ENCODE results near the gene ZSCAN29.

Gene ZSCAN29

GRCh38 chr15:43346305-43346704, 24.5 kb downstream of the ZSCAN29 start:
- no peak for DNase-seq

DNA sequence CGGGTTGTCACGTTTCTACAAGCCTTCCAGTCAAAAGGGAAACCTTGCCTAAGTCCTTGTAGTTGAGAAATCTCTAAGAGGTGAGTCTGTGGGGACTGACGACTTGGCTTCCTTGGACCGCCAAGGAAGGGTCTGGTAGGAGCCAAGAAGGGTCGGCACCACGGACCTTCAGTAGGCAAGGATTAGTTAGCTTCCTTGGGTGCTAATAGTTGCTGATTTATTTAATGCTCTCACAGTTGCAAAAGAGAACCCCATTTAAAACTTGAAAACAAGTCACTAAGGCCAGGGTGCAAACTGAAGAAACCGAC, 40.1 kb downstream of the ZSCAN29 start:
- no peak for DNase-seq

GRCh38 chr15:43329960-43330779, 40.7 kb downstream of the ZSCAN29 start, which contains the start of gene LCMT2:
LCMT2 (minus strand) TSS chr15:43330573; CDS start chr15:43330489, 84 bp downstream.
- DNase-seq, result peak; percentile 93

- DNase-seq, result peak; percentile 2
These were observed 41.5 kb downstream of the ZSCAN29 start for GRCh38 chr15:43329217-43329959.

DNA sequence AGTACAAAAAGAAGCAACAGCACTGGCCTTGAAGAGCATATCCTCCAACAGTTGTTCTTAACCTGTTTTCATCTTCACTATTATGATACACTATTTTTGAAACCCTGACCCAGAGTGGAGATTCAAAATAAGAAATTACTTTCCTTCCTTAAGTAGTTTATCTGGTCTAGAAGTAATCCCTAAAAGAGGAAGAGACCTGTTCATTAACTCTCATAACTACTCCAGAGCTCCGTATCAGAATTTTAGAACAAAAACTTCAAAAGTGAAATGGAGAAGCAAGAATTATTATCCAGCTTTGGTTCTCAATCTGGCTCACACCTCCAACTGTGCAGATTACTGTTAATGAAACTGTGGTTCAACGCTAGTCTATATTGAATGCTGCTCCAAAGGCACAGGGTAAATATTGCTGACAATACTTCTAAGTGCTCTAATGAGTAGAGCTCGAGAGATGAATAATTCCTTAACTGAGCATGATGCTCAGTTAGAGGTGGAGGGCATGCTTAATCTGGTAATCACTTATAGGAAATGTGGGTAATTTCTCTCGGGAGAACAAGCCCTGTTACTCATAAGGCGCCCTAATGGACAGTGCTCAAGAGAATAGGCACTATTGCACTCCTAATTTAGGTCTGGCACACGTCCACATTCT, 45.7 kb downstream of the ZSCAN29 start:
- no peak for DNase-seq

DNA sequence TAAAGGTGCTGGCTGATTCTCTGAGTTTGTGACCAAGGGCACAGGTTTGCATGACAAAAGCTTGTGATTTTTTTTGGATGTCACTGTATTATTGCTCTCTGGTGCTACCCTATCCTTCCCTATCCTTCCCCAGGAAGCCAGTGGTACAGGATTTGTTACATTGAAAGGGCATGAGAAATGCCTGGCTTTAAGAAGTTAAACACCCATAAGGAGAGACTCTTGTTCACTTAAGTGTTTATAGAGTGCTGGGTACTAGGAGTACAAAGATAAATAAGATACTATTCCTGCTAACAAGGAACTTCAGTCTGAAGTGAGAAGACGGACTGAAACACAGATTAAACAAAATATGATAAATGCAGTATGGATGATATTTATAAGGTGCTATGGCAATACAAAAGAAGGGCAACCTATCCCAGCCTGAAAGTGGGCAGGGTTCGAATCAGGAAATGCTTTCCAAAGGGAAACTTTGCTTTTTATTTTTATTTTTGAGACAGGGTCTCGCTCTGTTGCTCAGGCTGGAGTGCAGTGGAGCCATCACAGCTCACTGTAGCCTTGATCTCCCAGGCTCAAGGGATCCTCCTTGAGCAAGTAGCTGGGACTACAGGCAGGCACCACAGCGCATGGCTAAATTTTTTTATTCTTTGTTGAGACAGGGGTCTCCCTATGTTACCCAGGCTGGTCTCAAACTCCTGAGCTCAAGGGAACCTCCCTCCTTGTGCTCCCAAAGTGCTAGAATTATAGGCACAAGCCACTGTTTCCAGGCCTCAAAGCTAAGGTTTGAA, 51.7 kb downstream of the ZSCAN29 start:
- DNase-seq, result no peak

DNA sequence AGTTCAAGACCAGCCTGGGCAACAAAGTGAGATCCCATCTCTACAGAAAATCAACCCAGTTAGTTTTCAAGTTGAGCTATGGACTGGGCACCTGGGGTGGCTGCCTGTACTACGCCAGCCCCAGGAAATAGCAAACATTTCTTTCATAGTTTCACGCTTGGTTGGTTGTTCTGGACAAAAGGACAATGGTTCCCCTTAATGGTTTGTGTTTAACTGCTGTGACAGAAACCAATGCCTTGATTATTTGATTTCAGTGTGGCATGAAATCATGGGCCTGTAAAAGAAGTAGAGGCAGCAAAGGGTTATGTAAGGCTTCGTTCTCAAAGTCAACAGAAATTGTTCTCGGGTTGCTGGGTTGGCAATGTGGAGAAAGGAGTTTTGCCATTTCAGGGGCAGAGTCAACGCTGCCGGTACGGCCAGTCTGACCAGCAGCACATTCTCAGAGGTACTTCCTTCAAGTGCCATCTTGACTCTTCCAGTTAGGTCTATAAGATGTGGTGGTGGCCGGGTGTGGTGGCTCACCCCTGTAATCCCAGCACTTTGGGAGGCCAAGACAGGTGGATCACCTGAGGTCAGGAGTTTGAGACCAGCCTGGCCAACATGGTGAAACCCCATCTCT, 53.2 kb downstream of the ZSCAN29 start:
- no peak for DNase-seq

GRCh38 chr15:43316971-43317346, 53.9 kb downstream of the ZSCAN29 start:
- DNase-seq, result no peak

GRCh38 chr15:43316016-43316970, 54.5 kb downstream of the ZSCAN29 start:
- no peak for DNase-seq

GRCh38 chr15:43314171-43314570, 56.7 kb downstream of the ZSCAN29 start:
- no peak for DNase-seq

GRCh38 chr15:43312378-43312777, 58.5 kb downstream of the ZSCAN29 start:
- no peak for DNase-seq
